ENCODE results near the gene ANKRD13A.
"Not testable (repeated sequence)": the region's sequence is repeated elsewhere in the genome, so short reads cannot be mapped to it uniquely, and the experiment has no call there.

ANKRD13A gene

GRCh38 chr12:110059651-110060000 lies 60.4 kb downstream of the ANKRD13A start:
- no peak for DNase-seq (ENCODE audit: low read depth, low spot score)
- no peak overlapping the region for H3K4me3 ChIP-seq (ENCODE audit: low read length)
- no peaks in the 10 kb centered on the region for H3K36me3 ChIP-seq (ENCODE audit: control insufficient read depth, insufficient read depth, low read length)
- no peaks in the 10 kb centered on the region for H3K9me3 ChIP-seq (ENCODE audit: control insufficient read depth, insufficient read depth, low read length)
- no CpG with 5 or more reads among the region's 2 CpGs for WGBS (ENCODE audit: insufficient coverage, insufficient read length)
- peaks cover 2% of the 10 kb centered on the region; the same call in 1 of the 2 replicates for H3K4me1 ChIP-seq (ENCODE audit: control insufficient read depth, insufficient read depth, low read length)
- no peaks in the 10 kb centered on the region for H3K27me3 ChIP-seq (ENCODE audit: control insufficient read depth, insufficient read depth, low read length)
- no peak overlapping the region for H3K27ac ChIP-seq (ENCODE audit: low read length)

DNA sequence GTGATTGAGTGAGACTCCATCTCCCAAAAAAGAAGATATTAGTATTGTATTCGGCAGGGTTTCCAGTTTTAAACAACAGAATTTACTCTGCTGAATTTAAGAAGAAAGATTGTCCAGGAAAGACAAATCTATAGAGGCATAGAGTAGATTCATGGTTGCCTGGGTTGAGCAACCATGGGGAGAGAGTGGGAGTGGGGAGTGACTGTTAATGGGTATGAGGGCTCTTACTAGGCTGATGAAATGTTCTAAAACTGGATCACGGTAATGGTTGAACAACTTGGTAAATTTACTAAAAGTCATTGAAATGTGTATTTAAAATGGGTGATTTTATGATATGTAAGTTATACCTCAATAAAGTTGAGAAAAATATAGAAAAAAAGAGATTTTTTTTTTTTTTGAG lies 63.0 kb downstream of the ANKRD13A start:
- no peaks in the 10 kb centered on the region for H3K27me3 ChIP-seq (ENCODE audit: control insufficient read depth, insufficient read depth, low read length)
- no peak overlapping the region for H3K27ac ChIP-seq (ENCODE audit: low read length)
- no peak for DNase-seq (ENCODE audit: low read depth, low spot score)
- no peak overlapping the region for H3K4me3 ChIP-seq (ENCODE audit: low read length)
- no peaks in the 10 kb centered on the region for H3K9me3 ChIP-seq (ENCODE audit: control insufficient read depth, insufficient read depth, low read length)
- no peaks in the 10 kb centered on the region for H3K36me3 ChIP-seq (ENCODE audit: control insufficient read depth, insufficient read depth, low read length)
- WGBS (ENCODE audit: insufficient coverage, insufficient read length) = 100% methylated on average over 1 of the region's 2 CpGs
- peaks cover 2% of the 10 kb centered on the region; the same call in 1 of the 2 replicates for H3K4me1 ChIP-seq (ENCODE audit: control insufficient read depth, insufficient read depth, low read length)

GRCh38 chr12:110065540-110065939 lies 66.3 kb downstream of the ANKRD13A start:
- WGBS (ENCODE audit: insufficient coverage, insufficient read length) = no CpG with 5 or more reads among the region's 2 CpGs
- Histone ChIP-seq H3K4me1 (ENCODE audit: control insufficient read depth, insufficient read depth, low read length) (no peaks in the 10 kb centered on the region), H3K9me3 (ENCODE audit: control insufficient read depth, insufficient read depth, low read length) (no peaks in the 10 kb centered on the region), H3K27ac (ENCODE audit: low read length) (no peak overlapping the region), H3K27me3 (ENCODE audit: control insufficient read depth, insufficient read depth, low read length) (no peaks in the 10 kb centered on the region), H3K36me3 (ENCODE audit: control insufficient read depth, insufficient read depth, low read length) (no peaks in the 10 kb centered on the region), H3K4me3 (ENCODE audit: low read length) (no peak overlapping the region)
- no peak for DNase-seq (ENCODE audit: low read depth, low spot score)

DNA sequence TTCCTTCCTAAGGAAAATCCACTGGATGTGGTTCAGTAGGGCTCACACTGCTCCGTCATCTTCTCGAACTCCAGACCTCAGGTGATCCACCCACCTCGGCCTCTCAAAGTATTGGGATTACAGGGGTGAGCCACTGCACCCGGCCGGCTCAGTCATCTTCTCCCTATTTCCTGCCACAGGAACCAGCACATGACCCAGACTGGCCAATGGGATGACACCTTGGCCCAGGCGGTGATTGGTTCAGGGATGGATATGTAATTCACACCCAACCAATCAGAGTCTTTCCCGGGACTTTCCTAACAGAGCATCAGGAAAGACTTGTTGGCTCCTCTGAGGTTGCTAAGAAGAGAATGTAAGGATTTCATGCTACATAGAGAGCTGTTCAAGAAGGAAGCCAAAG lies 68.3 kb downstream of the ANKRD13A start:
- WGBS (ENCODE audit: insufficient coverage, insufficient read length) = no CpG with 5 or more reads among the region's 7 CpGs
- no peak overlapping the region for H3K27ac ChIP-seq (ENCODE audit: low read length)
- no peaks in the 10 kb centered on the region for H3K9me3 ChIP-seq (ENCODE audit: control insufficient read depth, insufficient read depth, low read length)
- no peak overlapping the region for H3K4me3 ChIP-seq (ENCODE audit: low read length)
- H3K4me1 ChIP-seq (ENCODE audit: control insufficient read depth, insufficient read depth, low read length) = no peaks in the 10 kb centered on the region
- no peaks in the 10 kb centered on the region for H3K27me3 ChIP-seq (ENCODE audit: control insufficient read depth, insufficient read depth, low read length)
- H3K36me3 ChIP-seq (ENCODE audit: control insufficient read depth, insufficient read depth, low read length) = no peaks in the 10 kb centered on the region
- DNase-seq (ENCODE audit: low read depth, low spot score) = no peak

DNA sequence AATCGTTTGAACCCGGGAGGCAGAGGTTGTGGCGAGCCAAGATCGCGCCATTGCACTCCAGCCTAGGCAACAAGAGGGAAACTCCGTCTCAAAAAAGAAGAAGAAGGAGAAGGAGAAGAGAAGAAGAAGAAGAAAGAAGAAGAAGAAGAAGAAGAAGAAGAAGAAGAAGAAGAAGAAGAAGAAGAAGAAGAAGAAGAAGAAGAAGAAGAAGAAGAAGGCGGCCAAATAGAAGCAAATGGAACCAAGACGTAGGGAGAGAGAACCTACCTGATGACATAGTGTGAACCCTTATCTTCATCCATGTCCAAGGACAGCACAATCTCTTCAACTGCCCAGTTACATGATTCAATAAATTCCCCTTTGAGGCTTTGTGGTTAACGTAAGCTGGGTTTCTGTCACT lies 68.9 kb downstream of the ANKRD13A start:
- DNase-seq (ENCODE audit: low read depth, low spot score); H3K36me3 ChIP-seq (ENCODE audit: control insufficient read depth, insufficient read depth, low read length); H3K4me3 ChIP-seq (ENCODE audit: low read length); H3K27ac ChIP-seq (ENCODE audit: low read length); H3K27me3 ChIP-seq (ENCODE audit: control insufficient read depth, insufficient read depth, low read length); H3K9me3 ChIP-seq (ENCODE audit: control insufficient read depth, insufficient read depth, low read length); H3K4me1 ChIP-seq (ENCODE audit: control insufficient read depth, insufficient read depth, low read length): not testable (repeated sequence)
- WGBS (ENCODE audit: insufficient coverage, insufficient read length) = no CpG with 5 or more reads among the region's 9 CpGs

- no peaks in the 10 kb centered on the region for H3K9me3 ChIP-seq (ENCODE audit: control insufficient read depth, insufficient read depth, low read length)
- no CpG with 5 or more reads among the region's 2 CpGs for WGBS (ENCODE audit: insufficient coverage, insufficient read length)
- no peaks in the 10 kb centered on the region for H3K36me3 ChIP-seq (ENCODE audit: control insufficient read depth, insufficient read depth, low read length)
- no peaks in the 10 kb centered on the region for H3K4me1 ChIP-seq (ENCODE audit: control insufficient read depth, insufficient read depth, low read length)
- H3K27ac ChIP-seq (ENCODE audit: low read length) = no peak overlapping the region
- no peak for DNase-seq (ENCODE audit: low read depth, low spot score)
- no peaks in the 10 kb centered on the region for H3K27me3 ChIP-seq (ENCODE audit: control insufficient read depth, insufficient read depth, low read length)
- H3K4me3 ChIP-seq (ENCODE audit: low read length) = no peak overlapping the region
These were observed 69.4 kb downstream of the ANKRD13A start for GRCh38 chr12:110068654-110069053.

DNA sequence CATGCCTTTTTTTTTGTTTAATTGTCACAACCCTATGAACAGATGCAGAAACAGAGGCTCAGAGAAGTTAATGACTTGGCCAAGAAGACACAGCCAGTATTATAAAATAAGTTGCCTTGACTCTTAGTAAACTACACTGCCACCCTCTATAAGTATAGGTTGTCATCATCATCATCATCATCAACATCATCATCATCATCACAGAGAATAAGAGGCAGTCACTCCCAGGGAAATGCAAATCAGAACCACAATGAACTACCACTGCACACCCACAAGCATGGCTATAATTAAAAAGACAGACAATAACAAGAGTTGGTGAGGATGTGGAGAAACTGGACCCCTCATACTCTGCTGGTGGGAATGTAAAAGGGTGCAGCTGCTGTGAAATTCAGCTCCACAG lies 72.3 kb downstream of the ANKRD13A start:
- Histone ChIP-seq H3K36me3 (ENCODE audit: control insufficient read depth, insufficient read depth, low read length) (no peaks in the 10 kb centered on the region), H3K4me3 (ENCODE audit: low read length) (no peak overlapping the region), H3K27me3 (ENCODE audit: control insufficient read depth, insufficient read depth, low read length) (no peaks in the 10 kb centered on the region), H3K27ac (ENCODE audit: low read length) (no peak overlapping the region), H3K4me1 (ENCODE audit: control insufficient read depth, insufficient read depth, low read length) (no peaks in the 10 kb centered on the region), H3K9me3 (ENCODE audit: control insufficient read depth, insufficient read depth, low read length) (no peaks in the 10 kb centered on the region)
- DNase-seq (ENCODE audit: low read depth, low spot score) = no peak

DNA sequence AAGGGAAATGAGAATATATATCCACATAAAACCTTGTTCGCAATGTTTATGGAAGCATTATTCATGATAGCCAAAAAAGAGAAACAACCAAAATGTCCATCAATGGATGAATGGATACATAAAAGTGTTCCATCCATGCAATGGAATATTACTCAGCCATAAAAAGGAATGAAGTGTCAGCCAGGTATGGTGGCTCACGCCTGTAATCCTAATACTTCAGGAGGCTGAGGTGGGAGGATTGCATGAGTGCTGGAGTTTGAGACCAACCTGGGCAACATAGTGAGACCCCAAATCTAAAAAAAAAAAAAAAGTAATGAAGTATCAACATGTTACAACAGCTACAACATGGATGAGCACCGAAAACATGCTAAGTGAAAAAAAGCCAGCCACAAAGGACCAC lies 72.7 kb downstream of the ANKRD13A start:
- no peaks in the 10 kb centered on the region for H3K4me1 ChIP-seq (ENCODE audit: control insufficient read depth, insufficient read depth, low read length)
- no peaks in the 10 kb centered on the region for H3K9me3 ChIP-seq (ENCODE audit: control insufficient read depth, insufficient read depth, low read length)
- no CpG with 5 or more reads among the region's 3 CpGs for WGBS (ENCODE audit: insufficient coverage, insufficient read length)
- DNase-seq (ENCODE audit: low read depth, low spot score) = no peak
- no peak overlapping the region for H3K27ac ChIP-seq (ENCODE audit: low read length)
- no peaks in the 10 kb centered on the region for H3K27me3 ChIP-seq (ENCODE audit: control insufficient read depth, insufficient read depth, low read length)
- no peaks in the 10 kb centered on the region for H3K36me3 ChIP-seq (ENCODE audit: control insufficient read depth, insufficient read depth, low read length)
- H3K4me3 ChIP-seq (ENCODE audit: low read length) = no peak overlapping the region

DNA sequence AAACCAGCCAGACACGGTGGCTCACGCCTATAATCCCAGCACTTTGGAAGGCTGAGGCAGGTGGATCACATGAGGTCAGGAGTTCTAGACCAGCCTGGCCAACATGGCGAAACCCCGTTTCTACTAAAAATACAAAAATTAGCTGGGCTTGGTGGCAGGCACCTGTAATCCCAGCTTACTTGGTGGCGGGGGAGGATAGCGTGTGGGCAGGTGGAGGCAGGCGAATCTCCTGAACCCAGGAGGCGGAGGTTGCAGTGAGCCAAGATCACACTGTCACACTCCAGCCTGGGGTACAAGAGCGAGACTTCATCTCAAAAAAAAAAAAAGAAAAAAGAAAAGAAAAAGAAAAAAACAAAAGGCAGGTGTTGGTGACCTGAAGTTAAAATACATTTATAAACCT lies 73.4 kb downstream of the ANKRD13A start:
- H3K36me3 ChIP-seq (ENCODE audit: control insufficient read depth, insufficient read depth, low read length); H3K4me1 ChIP-seq (ENCODE audit: control insufficient read depth, insufficient read depth, low read length); H3K27me3 ChIP-seq (ENCODE audit: control insufficient read depth, insufficient read depth, low read length); H3K9me3 ChIP-seq (ENCODE audit: control insufficient read depth, insufficient read depth, low read length); H3K27ac ChIP-seq (ENCODE audit: low read length); DNase-seq (ENCODE audit: low read depth, low spot score); H3K4me3 ChIP-seq (ENCODE audit: low read length): not testable (repeated sequence)
- no CpG with 5 or more reads among the region's 9 CpGs for WGBS (ENCODE audit: insufficient coverage, insufficient read length)

- Histone ChIP-seq H3K4me3 (ENCODE audit: low read length) (no peak overlapping the region), H3K9me3 (ENCODE audit: control insufficient read depth, insufficient read depth, low read length) (no peaks in the 10 kb centered on the region), H3K4me1 (ENCODE audit: control insufficient read depth, insufficient read depth, low read length) (no peaks in the 10 kb centered on the region), H3K27me3 (ENCODE audit: control insufficient read depth, insufficient read depth, low read length) (no peaks in the 10 kb centered on the region), H3K36me3 (ENCODE audit: control insufficient read depth, insufficient read depth, low read length) (no peaks in the 10 kb centered on the region), H3K27ac (ENCODE audit: low read length) (no peak overlapping the region)
- DNase-seq (ENCODE audit: low read depth, low spot score) = no peak
- no CpG with 5 or more reads among the region's 19 CpGs for WGBS (ENCODE audit: insufficient coverage, insufficient read length)
These were observed 74.0 kb downstream of the ANKRD13A start for GRCh38 chr12:110073049-110073831.

DNA sequence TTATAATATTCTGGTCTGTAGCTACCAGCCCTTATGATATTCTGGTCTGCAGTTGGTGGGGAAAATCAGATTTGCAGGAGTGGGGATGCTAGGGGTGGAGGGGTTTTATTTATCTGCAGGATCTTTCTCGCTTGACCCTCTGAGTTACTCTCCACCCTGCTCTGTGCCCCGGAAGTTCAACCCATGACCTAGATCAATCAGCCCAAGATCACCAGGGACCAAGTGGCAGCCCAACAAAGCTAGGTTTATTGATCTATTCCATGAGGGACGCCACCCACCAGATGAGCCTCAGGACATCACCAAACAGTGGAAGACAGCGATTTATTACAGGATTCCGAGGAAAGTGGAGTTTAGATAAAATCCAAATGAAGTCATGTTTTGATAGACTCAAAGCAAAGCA lies 74.9 kb downstream of the ANKRD13A start:
- no CpG with 5 or more reads among the region's 5 CpGs for WGBS (ENCODE audit: insufficient coverage, insufficient read length)
- Histone ChIP-seq H3K4me3 (ENCODE audit: low read length) (no peak overlapping the region), H3K9me3 (ENCODE audit: control insufficient read depth, insufficient read depth, low read length) (no peaks in the 10 kb centered on the region), H3K36me3 (ENCODE audit: control insufficient read depth, insufficient read depth, low read length) (no peaks in the 10 kb centered on the region), H3K27me3 (ENCODE audit: control insufficient read depth, insufficient read depth, low read length) (no peaks in the 10 kb centered on the region), H3K4me1 (ENCODE audit: control insufficient read depth, insufficient read depth, low read length) (no peaks in the 10 kb centered on the region), H3K27ac (ENCODE audit: low read length) (no peak overlapping the region)
- DNase-seq (ENCODE audit: low read depth, low spot score) = no peak
